Neural progenitor cell (in vitro differentiated cells): Measurements from ENCODE around the gene CFAP57. TPM values are rescaled to one million over a fixed set of nuclear protein-coding genes. Genes with fewer than 3 reads are reported as not detected.

Experiments
- DNase-seq: peaks from one replicate; pipeline ENCODE4 v3.0.0-alpha.2; 2016; ENCODE audit warnings: low spot score
- H2AFZ ChIP-seq: fragments of 200-600 bp; sonication (generic); replicated peaks from 2 replicates; pipeline ENCODE4 v1.6.1; 2016; ENCODE audit warnings: antibody characterized with exemption
- H3F3A ChIP-seq: fragments of 200-600 bp; sonication (generic); 2 replicates; pipeline ENCODE4 v1.6.1; 2016; ENCODE audit warnings: antibody characterized with exemption, low read depth
- H3K27ac ChIP-seq: fragments of 200-600 bp; sonication (generic); 2 replicates; pipeline ENCODE4 v1.5.1; 2016; ENCODE audit warnings: mild to moderate bottlenecking
- H3K27me3 ChIP-seq: fragments of 200-600 bp; sonication (generic); 2 replicates; pipeline ENCODE4 v1.6.1; 2016; ENCODE audit warnings: mild to moderate bottlenecking, moderate library complexity
- H3K36me3 ChIP-seq: fragments of 200-600 bp; sonication (generic); 2 replicates; pipeline ENCODE4 v1.5.1; 2016
- H3K4me1 ChIP-seq: fragments of 200-600 bp; sonication (generic); 2 replicates; pipeline ENCODE4 v1.6.1; 2016; ENCODE audit warnings: mixed run types
- H3K4me2 ChIP-seq: fragments of 200-600 bp; sonication (generic); 2 replicates; pipeline ENCODE4 v1.6.1; 2016
- H3K4me3 ChIP-seq: fragments of 200-600 bp; sonication (generic); 2 replicates; pipeline ENCODE4 v1.5.1; 2016
- H3K79me2 ChIP-seq: fragments of 200-600 bp; sonication (generic); 2 replicates; pipeline ENCODE4 v1.6.1; 2016; ENCODE audit warnings: low read depth
- H3K9ac ChIP-seq: fragments of 200-600 bp; sonication (generic); 2 replicates; pipeline ENCODE4 v1.6.1; 2016
- H3K9me3 ChIP-seq: fragments of 200-600 bp; sonication (generic); 2 replicates; pipeline ENCODE4 v1.5.1; 2016; ENCODE audit warnings: low read depth
- H4K20me1 ChIP-seq: fragments of 200-600 bp; sonication (generic); 2 replicates; pipeline ENCODE4 v1.6.1; 2016; ENCODE audit warnings: low read depth
- H3K27ac Mint-ChIP-seq: 3 replicates; pipeline ENCODE4 v1.8.0; 2021; ENCODE audit warnings: mixed read lengths
- H3K27me3 Mint-ChIP-seq: 2 replicates; pipeline ENCODE4 v1.8.0; 2022; ENCODE audit warnings: low read depth, mild to moderate bottlenecking, inconsistent platforms, moderate library complexity, mixed read lengths; ENCODE audit not compliant: insufficient read depth
- H3K36me3 Mint-ChIP-seq: 3 replicates; pipeline ENCODE4 v1.8.0; 2021; ENCODE audit warnings: mixed read lengths
- H3K4me1 Mint-ChIP-seq: 3 replicates; pipeline ENCODE4 v1.8.0; 2021; ENCODE audit warnings: mixed read lengths
- H3K4me3 Mint-ChIP-seq: 3 replicates; pipeline ENCODE4 v1.8.0; 2021; ENCODE audit warnings: mild to moderate bottlenecking, moderate library complexity, mixed read lengths
- H3K9me3 Mint-ChIP-seq: 3 replicates; pipeline ENCODE4 v1.8.0; 2020; ENCODE audit warnings: mixed read lengths
- CTCF ChIP-seq: fragments of 200-600 bp; sonication (generic); IDR thresholded peaks from 2 replicates; pipeline ENCODE4 v1.5.1; 2017; ENCODE audit warnings: antibody characterized with exemption, mild to moderate bottlenecking
- EZH2 ChIP-seq: fragments of 200-600 bp; sonication (generic); IDR thresholded peaks from 2 replicates; pipeline ENCODE4 v1.6.1; 2017; ENCODE audit warnings: antibody characterized with exemption, mild to moderate bottlenecking, moderate library complexity
- EZH2phosphoT487 ChIP-seq: fragments of 200-600 bp; sonication (generic); IDR thresholded peaks from 2 replicates; pipeline ENCODE4 v1.6.1; 2017; ENCODE audit warnings: antibody characterized with exemption
- total RNA-seq: library from RNA; depleted of rRNA; stranded (reverse); fragments of >200 nt; gene quantifications from 2 replicates; pipeline ENCODE4 v1.2.3, GENCODE V29; 2015; ENCODE audit warnings: low replicate concordance

The CFAP57 gene
- total RNA-seq, 1 donor from 2014 or later, result 0.97 TPM

DNA sequence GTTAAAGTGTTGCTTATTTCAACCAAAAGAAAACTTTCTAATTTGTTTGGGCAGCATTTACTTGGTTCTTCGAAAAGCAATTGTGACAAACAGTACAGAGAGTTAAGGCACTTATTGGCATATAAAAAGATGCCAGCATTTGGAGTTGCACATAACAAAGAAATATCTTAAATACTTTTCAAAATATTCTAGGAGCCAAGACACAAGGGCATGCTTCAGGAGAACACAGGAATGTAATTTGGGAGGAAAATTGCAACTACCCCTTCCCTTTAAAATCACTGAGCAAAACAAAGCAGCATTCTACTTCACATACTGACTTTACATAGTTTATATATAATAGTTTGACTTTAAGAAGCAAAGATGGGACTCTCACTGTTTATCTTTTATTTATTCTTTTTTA, 124.1 kb downstream of the CFAP57 start:
- Histone ChIP-seq H3K4me2 (peak overlapping the region; percentile 73), H4K20me1 (no peaks in the 10 kb centered on the region), H3K27ac (peak overlapping the region; percentile 64), H3K9me3 (no peaks in the 10 kb centered on the region), H3K9ac (no peak overlapping the region), H3K4me3 (no peak overlapping the region), H2AFZ (no peak overlapping the region), H3K4me1 (peaks cover 59% of the 10 kb centered on the region), H3F3A (peaks cover 20% of the 10 kb centered on the region), H3K79me2 (no peaks in the 10 kb centered on the region), H3K36me3 (no peaks in the 10 kb centered on the region), H3K27me3 (no peaks in the 10 kb centered on the region)
- H3K4me3 Mint-ChIP-seq, result no peak overlapping the region
- H3K4me1 Mint-ChIP-seq, result peaks cover 18% of the 10 kb centered on the region
- peaks cover 5% of the 10 kb centered on the region for H3K27me3 Mint-ChIP-seq
- TF ChIP-seq EZH2phosphoT487 (no peak), EZH2 (no peak), CTCF (no peak)
- no peak for DNase-seq
- H3K36me3 Mint-ChIP-seq, result no peaks in the 10 kb centered on the region
- no peaks in the 10 kb centered on the region for H3K9me3 Mint-ChIP-seq
- no peak overlapping the region for H3K27ac Mint-ChIP-seq

GRCh38 chr1:43298055-43298454, 125.9 kb downstream of the CFAP57 start:
- DNase-seq, result no peak
- no peak overlapping the region for H3K9ac ChIP-seq
- H3K79me2 ChIP-seq, result no peaks in the 10 kb centered on the region
- no peak for TF ChIP-seq EZH2
- no peak overlapping the region for H3K4me3 Mint-ChIP-seq
- H3K4me1 Mint-ChIP-seq, result peaks cover 31% of the 10 kb centered on the region
- no peaks in the 10 kb centered on the region for H4K20me1 ChIP-seq
- H3K27ac Mint-ChIP-seq, result no peak overlapping the region
- H3K36me3 ChIP-seq, result no peaks in the 10 kb centered on the region
- H3K27me3 ChIP-seq, result no peaks in the 10 kb centered on the region
- H3K27ac ChIP-seq, result no peak overlapping the region
- peaks cover 59% of the 10 kb centered on the region for H3K4me1 ChIP-seq
- no peaks in the 10 kb centered on the region for H3K36me3 Mint-ChIP-seq
- no peak overlapping the region for H3K4me2 ChIP-seq
- H3K9me3 ChIP-seq, result no peaks in the 10 kb centered on the region
- H3K27me3 Mint-ChIP-seq, result peaks cover 4% of the 10 kb centered on the region
- H3K4me3 ChIP-seq, result no peak overlapping the region
- peaks cover 20% of the 10 kb centered on the region for H3F3A ChIP-seq
- no peaks in the 10 kb centered on the region for H3K9me3 Mint-ChIP-seq
- H2AFZ ChIP-seq, result no peak overlapping the region

- H3K27me3 Mint-ChIP-seq, result peaks cover 4% of the 10 kb centered on the region
- H3K9me3 Mint-ChIP-seq, result no peaks in the 10 kb centered on the region
- Histone ChIP-seq H3K9me3 (no peaks in the 10 kb centered on the region), H3K4me3 (no peak overlapping the region), H2AFZ (peak overlapping the region; percentile 89), H3K79me2 (no peaks in the 10 kb centered on the region), H3K4me2 (no peak overlapping the region), H3K9ac (no peak overlapping the region), H3K27me3 (no peaks in the 10 kb centered on the region), H3F3A (peaks cover 20% of the 10 kb centered on the region), H3K27ac (no peak overlapping the region), H4K20me1 (no peaks in the 10 kb centered on the region), H3K4me1 (peaks cover 54% of the 10 kb centered on the region), H3K36me3 (no peaks in the 10 kb centered on the region)
- no peak for TF ChIP-seq EZH2
- no peak for TF ChIP-seq EZH2phosphoT487
- no peak for TF ChIP-seq CTCF
- no peak for DNase-seq
- H3K36me3 Mint-ChIP-seq, result no peaks in the 10 kb centered on the region
- H3K4me1 Mint-ChIP-seq, result peaks cover 30% of the 10 kb centered on the region
- H3K4me3 Mint-ChIP-seq, result no peak overlapping the region
- no peak overlapping the region for H3K27ac Mint-ChIP-seq
These were observed 127.0 kb downstream of the CFAP57 start for GRCh38 chr1:43299101-43299500.

- H2AFZ ChIP-seq, result peak within 1 kb of the TSS; percentile 89
- peak within 1 kb of the TSS; percentile 70 for H3K27ac Mint-ChIP-seq
These were observed 128.4 kb downstream of the CFAP57 start, which contains the start of gene TIE1 for GRCh38 chr1:43300378-43301094. TSS of gene TIE1 (plus strand) at chr1:43300982. CDS start at chr1:43301072, 90 bp downstream.

More at GRCh38 chr1:43300378-43301094, 128.4 kb downstream of the CFAP57 start, which contains the start of gene TIE1:
- DNase-seq, result no peak
- no peak within 1 kb of the TSS for H3K27ac ChIP-seq
- no peaks in the 10 kb centered on the region for H3K9me3 Mint-ChIP-seq
- H3K4me1 Mint-ChIP-seq, result peaks cover 29% of the 10 kb centered on the region
- no peaks in the 10 kb centered on the region for H3K9me3 ChIP-seq
- no peak for TF ChIP-seq EZH2
- H3K4me3 Mint-ChIP-seq, result no peak within 1 kb of the TSS
- H3K9ac ChIP-seq, result no peak within 1 kb of the TSS
- H4K20me1 ChIP-seq, result no peaks in the 10 kb centered on the region
- H3K4me1 ChIP-seq, result peaks cover 43% of the 10 kb centered on the region
- no peaks in the 10 kb centered on the region for H3K79me2 ChIP-seq
- no peaks in the 10 kb centered on the region for H3K36me3 ChIP-seq
- H3K4me2 ChIP-seq, result no peak within 1 kb of the TSS
- H3K27me3 ChIP-seq, result no peaks in the 10 kb centered on the region
- H3K27me3 Mint-ChIP-seq, result peaks cover 6% of the 10 kb centered on the region
- H3F3A ChIP-seq, result peaks cover 11% of the 10 kb centered on the region
- H3K36me3 Mint-ChIP-seq, result no peaks in the 10 kb centered on the region
- no peak within 1 kb of the TSS for H3K4me3 ChIP-seq
